GM10266 (cell line): Measurements from ENCODE around the gene TSPAN5.

Experiments used
- DNase-seq: peaks from one replicate; pipeline ENCODE4 v3.0.0; 2012; ENCODE audit errors: extremely low spot score
- TF ChIP-seq, protein P1 (sequence below): IDR thresholded peaks from 2 replicates; pipeline ENCODE4 v1.5.1; 2012; ENCODE audit warnings: mild to moderate bottlenecking, low read depth; ENCODE audit not compliant: control insufficient read depth, insufficient read depth; ENCODE audit errors: missing control alignments

Gene TSPAN5

DNA sequence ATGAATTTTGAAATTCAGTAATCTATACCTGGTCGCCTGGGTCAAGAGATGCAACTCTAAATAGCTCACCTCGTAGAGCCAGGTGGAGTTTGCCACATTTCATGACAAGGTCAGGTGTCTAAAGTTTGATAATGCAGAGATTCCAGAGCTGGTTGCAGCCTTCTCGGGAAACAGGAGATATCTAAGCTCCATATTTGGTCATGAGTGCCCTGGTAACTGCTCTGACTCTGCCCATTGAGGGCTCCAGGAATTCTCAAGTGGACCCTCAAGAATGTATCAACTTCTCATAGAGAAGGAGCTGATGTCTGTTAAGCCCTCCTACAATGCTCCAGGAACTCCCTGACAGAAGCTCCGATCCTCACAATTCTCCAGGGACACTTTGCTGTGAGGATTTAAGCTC lies 33.2 kb upstream of the TSPAN5 start:
- no peak for DNase-seq
- TF ChIP-seq, protein P1, sequence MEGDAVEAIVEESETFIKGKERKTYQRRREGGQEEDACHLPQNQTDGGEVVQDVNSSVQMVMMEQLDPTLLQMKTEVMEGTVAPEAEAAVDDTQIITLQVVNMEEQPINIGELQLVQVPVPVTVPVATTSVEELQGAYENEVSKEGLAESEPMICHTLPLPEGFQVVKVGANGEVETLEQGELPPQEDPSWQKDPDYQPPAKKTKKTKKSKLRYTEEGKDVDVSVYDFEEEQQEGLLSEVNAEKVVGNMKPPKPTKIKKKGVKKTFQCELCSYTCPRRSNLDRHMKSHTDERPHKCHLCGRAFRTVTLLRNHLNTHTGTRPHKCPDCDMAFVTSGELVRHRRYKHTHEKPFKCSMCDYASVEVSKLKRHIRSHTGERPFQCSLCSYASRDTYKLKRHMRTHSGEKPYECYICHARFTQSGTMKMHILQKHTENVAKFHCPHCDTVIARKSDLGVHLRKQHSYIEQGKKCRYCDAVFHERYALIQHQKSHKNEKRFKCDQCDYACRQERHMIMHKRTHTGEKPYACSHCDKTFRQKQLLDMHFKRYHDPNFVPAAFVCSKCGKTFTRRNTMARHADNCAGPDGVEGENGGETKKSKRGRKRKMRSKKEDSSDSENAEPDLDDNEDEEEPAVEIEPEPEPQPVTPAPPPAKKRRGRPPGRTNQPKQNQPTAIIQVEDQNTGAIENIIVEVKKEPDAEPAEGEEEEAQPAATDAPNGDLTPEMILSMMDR: no peak

DNA sequence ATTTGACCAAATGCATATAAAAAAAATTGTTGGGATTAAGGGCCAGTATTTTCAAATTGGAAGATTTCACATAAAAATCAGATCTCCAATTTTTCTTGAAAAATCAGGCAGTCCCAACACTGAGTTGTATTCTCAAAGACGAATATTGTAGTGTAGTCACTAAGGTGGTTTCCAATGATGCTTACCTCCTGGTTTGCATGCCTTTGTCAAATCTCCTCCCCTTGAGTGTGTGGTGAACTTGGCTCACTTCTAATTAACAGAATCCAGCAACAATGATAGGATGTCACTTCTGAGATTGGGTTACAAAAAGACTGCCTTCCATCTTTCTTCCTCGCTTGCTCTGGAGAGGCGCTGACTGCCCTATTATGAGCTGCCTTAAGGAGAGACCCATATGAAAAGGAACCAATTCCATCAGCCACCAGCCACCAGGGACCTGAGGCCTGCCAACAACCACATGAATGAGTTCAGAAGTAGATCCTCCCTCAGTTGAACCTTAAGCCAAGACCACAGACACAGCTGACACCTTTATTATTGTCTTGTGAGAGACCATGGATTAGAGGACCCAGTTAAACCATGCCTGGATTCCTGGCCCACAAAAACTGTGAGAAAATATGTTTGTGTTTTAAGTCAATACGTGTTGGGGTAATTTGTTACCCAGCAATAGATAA lies 31.2 kb upstream of the TSPAN5 start:
- no peak for DNase-seq
- TF ChIP-seq, protein P1: no peak

DNA sequence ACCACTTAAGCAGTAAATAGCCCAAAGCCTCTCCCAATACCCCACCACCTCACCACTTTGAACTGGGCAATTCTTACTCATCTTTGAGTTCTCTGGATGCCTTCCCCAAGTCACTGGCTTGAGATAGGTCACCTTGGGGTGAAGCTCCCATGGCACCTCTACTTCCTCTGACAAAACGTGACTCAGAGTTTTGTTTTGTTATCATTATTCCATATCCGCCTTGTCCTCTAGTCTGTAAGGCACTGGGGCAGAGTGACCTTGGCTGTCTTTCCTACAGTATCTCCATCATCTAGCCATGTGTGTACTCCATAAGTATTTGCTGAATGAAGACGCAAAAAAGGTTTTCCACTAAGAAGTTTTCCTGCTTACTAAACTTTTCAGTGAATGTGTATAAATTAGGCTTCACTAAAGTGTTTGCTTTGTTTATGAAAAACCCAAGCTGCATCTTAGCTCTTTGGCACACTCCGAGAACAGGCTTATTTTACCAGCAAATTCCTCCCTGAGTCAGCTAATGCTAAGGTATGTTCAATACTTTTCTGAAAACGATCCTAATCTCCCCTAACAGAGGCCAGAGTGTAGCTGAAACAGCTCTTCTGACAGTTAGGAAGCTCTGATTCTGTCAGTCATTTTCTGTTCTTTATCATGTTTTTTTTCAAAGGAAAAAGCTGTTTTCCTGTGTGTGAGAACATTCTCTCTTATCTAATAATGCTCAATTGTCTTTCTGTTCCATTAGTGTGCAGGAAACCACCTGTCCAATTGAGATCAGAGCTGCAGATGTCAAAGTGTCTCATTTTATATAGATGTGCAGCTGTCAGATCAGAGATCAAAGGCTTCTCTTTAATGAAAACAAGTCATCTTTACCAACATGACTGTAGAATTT lies 30.2 kb upstream of the TSPAN5 start:
- TF ChIP-seq, protein P1: no peak
- DNase-seq: no peak

DNA sequence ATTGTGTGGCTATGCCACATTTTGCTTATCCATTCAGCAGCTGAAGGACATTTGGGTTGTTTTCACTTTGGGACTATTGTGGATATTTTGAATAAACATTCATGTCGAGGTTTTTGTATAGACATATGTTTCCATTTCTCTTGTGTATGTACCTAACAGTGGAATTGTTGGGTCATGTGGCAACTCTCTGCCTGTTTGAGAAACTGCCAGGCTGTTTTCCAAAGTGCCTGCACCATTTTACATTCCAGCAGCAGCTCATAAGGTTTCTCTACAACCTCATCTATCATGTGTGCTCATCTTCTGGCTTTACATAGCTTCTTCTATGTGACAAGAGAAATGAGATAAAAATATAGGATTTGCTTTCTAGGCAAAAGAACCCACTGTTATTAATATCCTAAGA lies 29.5 kb upstream of the TSPAN5 start:
- TF ChIP-seq, protein P1: no peak
- no peak for DNase-seq

DNA sequence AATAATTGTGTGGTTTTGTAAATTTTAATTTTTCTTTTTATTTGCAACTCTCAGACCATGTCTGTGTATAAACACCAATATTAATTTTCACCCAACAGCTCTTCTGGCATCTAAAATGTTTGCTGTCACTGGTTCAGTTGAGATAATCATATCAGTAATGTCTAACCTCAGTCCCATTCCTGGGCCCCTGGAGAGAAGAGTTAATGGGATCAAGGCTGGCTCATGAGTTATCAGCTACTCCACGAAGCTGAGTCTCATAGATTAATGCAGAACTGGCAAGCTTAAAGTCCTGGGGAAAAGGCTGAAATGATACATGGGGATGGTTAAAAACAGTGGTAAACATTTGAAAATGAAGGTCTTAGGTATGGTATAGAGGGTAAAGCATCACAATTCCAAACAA lies 28.4 kb upstream of the TSPAN5 start:
- TF ChIP-seq, protein P1: no peak
- DNase-seq: no peak

DNA sequence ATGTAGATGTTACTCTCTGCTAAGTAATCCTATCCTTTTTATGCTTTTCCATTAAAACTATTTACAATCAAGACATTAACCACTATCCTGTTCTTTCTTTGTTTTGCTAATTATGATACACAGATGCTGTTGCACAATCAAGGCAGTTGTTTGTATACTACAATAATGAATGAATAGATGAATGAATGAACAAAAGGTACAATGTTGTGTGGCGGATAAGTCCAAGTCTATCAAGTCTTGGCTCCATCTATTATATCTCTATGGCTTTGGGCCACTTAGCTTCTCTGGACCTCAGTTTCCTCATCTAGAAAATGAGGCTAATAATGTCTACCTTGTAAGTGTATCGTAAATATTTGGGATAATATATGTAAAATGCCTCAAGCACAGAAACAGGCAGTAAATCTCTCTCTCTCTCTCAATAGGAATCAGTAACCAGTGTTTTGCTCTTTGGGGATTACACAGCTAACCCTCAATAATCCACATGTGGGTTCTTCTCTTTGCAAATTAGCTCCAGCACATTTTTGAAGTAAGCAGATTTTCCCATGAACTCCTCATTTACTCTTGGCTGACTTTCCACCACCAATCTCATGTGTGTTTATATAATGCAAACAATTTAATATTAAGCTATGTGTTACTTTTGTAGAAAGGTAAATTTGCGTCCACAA lies 27.8 kb upstream of the TSPAN5 start:
- no peak for DNase-seq
- TF ChIP-seq, protein P1: no peak
